Measurements from ENCODE around the gene SND1.

DNA sequence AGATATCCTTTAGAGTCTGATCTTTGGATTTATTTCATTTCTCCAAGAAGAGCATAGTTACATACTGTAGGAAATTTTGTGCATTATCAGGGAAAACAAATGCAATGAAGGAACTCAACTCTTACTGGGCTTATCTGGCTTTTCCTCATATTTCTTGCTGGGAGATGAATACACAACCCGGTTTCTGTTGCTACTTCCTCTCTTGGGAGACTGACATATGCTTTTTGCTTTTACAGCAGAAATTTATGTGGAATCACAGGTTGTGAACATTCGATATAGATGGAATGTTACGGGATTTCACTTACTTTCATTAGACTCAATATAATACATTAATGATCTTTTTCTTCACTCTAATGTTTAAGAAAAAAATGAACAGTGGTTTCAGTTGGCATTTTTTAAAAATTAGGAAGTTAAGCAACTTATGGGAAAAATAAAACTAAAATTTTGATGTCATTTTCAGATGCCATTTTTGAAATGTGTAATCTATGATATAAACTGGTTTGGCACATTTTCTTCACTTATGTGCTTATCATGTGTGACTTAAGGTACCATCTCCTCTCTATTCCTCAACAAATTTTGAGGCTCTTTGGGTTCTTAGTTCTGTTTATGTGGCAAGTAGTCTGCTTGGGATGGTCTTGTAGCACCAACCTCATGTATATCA, 7.1 kb downstream of the SND1 start:
- TF ChIP-seq, protein P1, sequence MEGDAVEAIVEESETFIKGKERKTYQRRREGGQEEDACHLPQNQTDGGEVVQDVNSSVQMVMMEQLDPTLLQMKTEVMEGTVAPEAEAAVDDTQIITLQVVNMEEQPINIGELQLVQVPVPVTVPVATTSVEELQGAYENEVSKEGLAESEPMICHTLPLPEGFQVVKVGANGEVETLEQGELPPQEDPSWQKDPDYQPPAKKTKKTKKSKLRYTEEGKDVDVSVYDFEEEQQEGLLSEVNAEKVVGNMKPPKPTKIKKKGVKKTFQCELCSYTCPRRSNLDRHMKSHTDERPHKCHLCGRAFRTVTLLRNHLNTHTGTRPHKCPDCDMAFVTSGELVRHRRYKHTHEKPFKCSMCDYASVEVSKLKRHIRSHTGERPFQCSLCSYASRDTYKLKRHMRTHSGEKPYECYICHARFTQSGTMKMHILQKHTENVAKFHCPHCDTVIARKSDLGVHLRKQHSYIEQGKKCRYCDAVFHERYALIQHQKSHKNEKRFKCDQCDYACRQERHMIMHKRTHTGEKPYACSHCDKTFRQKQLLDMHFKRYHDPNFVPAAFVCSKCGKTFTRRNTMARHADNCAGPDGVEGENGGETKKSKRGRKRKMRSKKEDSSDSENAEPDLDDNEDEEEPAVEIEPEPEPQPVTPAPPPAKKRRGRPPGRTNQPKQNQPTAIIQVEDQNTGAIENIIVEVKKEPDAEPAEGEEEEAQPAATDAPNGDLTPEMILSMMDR (IDR thresholded peaks at IDR 0.05) = no peak
- TF ChIP-seq POLR2A (IDR thresholded peaks at IDR 0.05) = no peak

All from body of pancreas (tissue), 4 donors.